Heart left ventricle (tissue), 16 donors: Measurements from ENCODE around the gene MCM5. TPM values are rescaled to one million over a fixed set of nuclear protein-coding genes. Genes with fewer than 3 reads are reported as not detected.
A peak's percentile ranks its signal among the peaks of the same experiment; 100 is the strongest.
"Not testable (repeated sequence)": the region's sequence is repeated elsewhere in the genome, so short reads cannot be mapped to it uniquely, and the experiment has no call there.

Source experiments
- ATAC-seq, 4 donors: fragments of 200-7000 bp; cut with Tn5 transposase; one replicate each; pipeline ENCODE4 v1.9.1; 2020 to 2022; ENCODE audit warnings: moderate library complexity in 4 of 4, mild to moderate bottlenecking in 3 of 4, moderate number of reproducible peaks in 1 of 4
- DNase-seq, 5 donors: peaks; one replicate each; pipeline ENCODE4 v3.0.0-alpha.2; 2020
- H3K27ac ChIP-seq, 12 donors: fragments of 200-600 bp; sonication (generic) in 4 of 12; one replicate each; pipeline versions ENCODE4 v1.5.0 to v1.8.0; 2016 to 2022; ENCODE audit warnings: mild to moderate bottlenecking in 2 of 12
- H3K27me3 ChIP-seq, 9 donors: fragments of 200-600 bp; sonication (generic) in 2 of 9; one replicate each; pipeline versions ENCODE4 v1.5.1 to v1.8.0; 2016 to 2022; ENCODE audit warnings: mild to moderate bottlenecking in 3 of 9
- H3K36me3 ChIP-seq, 9 donors: fragments of 200-600 bp; sonication (generic) in 2 of 9; one replicate each; pipeline versions ENCODE4 v1.5.0 to v1.8.0; 2018 to 2022; ENCODE audit warnings: mild to moderate bottlenecking in 2 of 9
- H3K4me1 ChIP-seq, 12 donors: fragments of 200-600 bp; sonication (generic) in 4 of 12; one replicate each; pipeline versions ENCODE4 v1.5.0 to v1.8.0; 2016 to 2022; ENCODE audit warnings: mild to moderate bottlenecking in 3 of 12
- H3K4me3 ChIP-seq, 12 donors: fragments of 200-600 bp; sonication (generic) in 4 of 12; one replicate each; pipeline versions ENCODE4 v1.5.0 to v1.8.0; 2017 to 2022; ENCODE audit warnings: mild to moderate bottlenecking in 9 of 12, moderate library complexity in 4 of 12
- H3K9me3 ChIP-seq, 12 donors: fragments of 200-600 bp; sonication (generic) in 4 of 12; one replicate each; pipeline versions ENCODE4 v1.5.0 to v1.8.0; 2016 to 2022; ENCODE audit warnings: mild to moderate bottlenecking in 1 of 12
- POLR2A ChIP-seq, 2 donors: fragments of 450-650 bp; IDR thresholded peaks; one replicate each; pipeline ENCODE4 v1.6.1; 2017; ENCODE audit warnings: antibody characterized with exemption in 2 of 2, mild to moderate bottlenecking in 2 of 2, moderate library complexity in 2 of 2
- WGBS, 4 donors: extraction: QIAGEN DNeasy Blood & Tissue Kit in 2 of 4; methylation state at CpG; one replicate each; pipeline versions ENCODE4 v1.1.5 to v1.1.7; 2013 to 2018; 5-methylcytosine and 5-hydroxymethylcytosine counted together
- intact Hi-C, 10 donors: fragments of 100-400 bp; cut with DNase I; formaldehyde crosslinking; loops; one replicate each; pipeline versions ENCODE4 v1.11.1 to v1.14.2; 2022
- polyA plus RNA-seq, 2 donors: library from polyadenylated mRNA; stranded (reverse); fragments of 200-250 nt; gene quantifications; one replicate each; pipeline ENCODE4 v1.2.3, GENCODE V29; 2013
- total RNA-seq, 9 donors: library from RNA; depleted of rRNA in 2 of 9; stranded (reverse); fragments of >200 nt in 2 of 9; fragmentation: NEBNext Ultra II Directional in 3 of 9; extraction: Animal tissue kit (Norgen Biotek cat#: 25700) in 3 of 9; gene quantifications; one replicate each; pipeline versions ENCODE4 v1.1.0 to v1.2.4, GENCODE V29; 2016 to 2023
- TF ChIP-seq, protein P1 (sequence below), 12 donors: fragments of 200-600 bp; sonication (generic) in 4 of 12; IDR thresholded peaks; one replicate each; pipeline versions ENCODE4 v1.5.0 to v1.8.0; 2018 to 2022; ENCODE audit warnings: antibody characterized with exemption in 12 of 12, mild to moderate bottlenecking in 5 of 12
- donor health status: ischemic (EF 13 %, LVEDD 7.1; RV severe dilation, severe dysfunction).
- donor health status: healthy with polysubstance abuse.
- donor health status: DM: no; HTN: yes; CAD: no.
- donor health status: DM: no; HTN: no; CAD: no.
- donor health status: ischemic (EF 25% LVEDD 6.9; RV normal size, moderate dysfunction).
- donor health status: ischemic (EF 25% LVEDD 5.7; RV mildly dilated, moderate dysfunction).
- donor health status: healthy.
- donor health status: DM: yes; HTN: yes; CAD: no.
- donor health status: ischemic (EF 35%, LVEDD 5.7; RV mildly dilated, moderate dysfunction).
- donor health status: nonischemic (EF 11% LVEDD 7.7; RV severe dilation, severe dysfunction).
- donor health status: DM: yes; HTN: yes; CAD: no.
- donor health status: PGD.
- donor health status: ischemic (EF 29% LVEDD 5.4; RV normal size, mild dysfunction).
- donor health status: nonischemic (EF 23%, LVEDD 6.1; RV moderate dilation, normal function).

Gene MCM5
- total and polyA plus RNA-seq, 11 donors, result 5.9 to 30.2 (median 12.3) TPM

DNA sequence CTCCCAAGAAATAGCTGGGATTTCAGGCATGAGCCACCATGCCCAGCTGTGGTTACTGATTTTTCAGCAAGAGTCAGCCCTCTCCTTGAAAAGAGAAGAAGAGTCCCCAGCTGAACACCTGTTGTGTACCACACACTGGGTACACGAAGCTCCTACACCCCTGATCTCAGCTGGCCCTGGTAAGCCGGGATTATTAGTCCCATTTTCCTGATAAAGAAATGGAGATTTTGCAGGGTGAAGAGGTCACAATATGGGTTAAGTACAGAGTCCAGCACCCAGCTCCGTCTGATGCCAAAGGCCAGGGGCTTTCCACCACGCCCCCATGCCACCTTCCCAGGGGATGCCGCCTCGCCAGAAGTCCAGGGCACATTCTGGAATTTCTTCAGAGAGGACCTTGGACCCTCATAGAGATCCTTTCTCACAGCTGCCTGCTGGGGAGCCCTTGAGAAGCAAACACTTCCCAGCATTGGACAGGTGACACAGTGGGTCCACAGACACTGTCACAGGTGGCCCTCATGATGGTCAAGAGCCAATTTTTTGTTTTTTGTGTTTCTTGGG lies 38.9 kb upstream of the MCM5 start:
- H3K9me3 ChIP-seq, result no peaks in the 10 kb centered on the region
- 49 to 85% (median 79%) methylated on average over 6 of the region's 6 CpGs for WGBS, 4 donors
- H3K4me1 ChIP-seq, result peaks cover 0 to 34% (median 0%) of the 10 kb centered on the region in 12 donors
- TF ChIP-seq, protein P1, sequence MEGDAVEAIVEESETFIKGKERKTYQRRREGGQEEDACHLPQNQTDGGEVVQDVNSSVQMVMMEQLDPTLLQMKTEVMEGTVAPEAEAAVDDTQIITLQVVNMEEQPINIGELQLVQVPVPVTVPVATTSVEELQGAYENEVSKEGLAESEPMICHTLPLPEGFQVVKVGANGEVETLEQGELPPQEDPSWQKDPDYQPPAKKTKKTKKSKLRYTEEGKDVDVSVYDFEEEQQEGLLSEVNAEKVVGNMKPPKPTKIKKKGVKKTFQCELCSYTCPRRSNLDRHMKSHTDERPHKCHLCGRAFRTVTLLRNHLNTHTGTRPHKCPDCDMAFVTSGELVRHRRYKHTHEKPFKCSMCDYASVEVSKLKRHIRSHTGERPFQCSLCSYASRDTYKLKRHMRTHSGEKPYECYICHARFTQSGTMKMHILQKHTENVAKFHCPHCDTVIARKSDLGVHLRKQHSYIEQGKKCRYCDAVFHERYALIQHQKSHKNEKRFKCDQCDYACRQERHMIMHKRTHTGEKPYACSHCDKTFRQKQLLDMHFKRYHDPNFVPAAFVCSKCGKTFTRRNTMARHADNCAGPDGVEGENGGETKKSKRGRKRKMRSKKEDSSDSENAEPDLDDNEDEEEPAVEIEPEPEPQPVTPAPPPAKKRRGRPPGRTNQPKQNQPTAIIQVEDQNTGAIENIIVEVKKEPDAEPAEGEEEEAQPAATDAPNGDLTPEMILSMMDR (IDR thresholded peaks at IDR 0.05), result no peak
- no peak for TF ChIP-seq POLR2A (IDR thresholded peaks at IDR 0.05)
- H3K27ac ChIP-seq, result no peak overlapping the region
- no peak for ATAC-seq
- peaks cover 0 to 4% (median 0%) of the 10 kb centered on the region in 9 donors for H3K27me3 ChIP-seq
- DNase-seq, result no peak
- no peaks in the 10 kb centered on the region for H3K36me3 ChIP-seq
- no peak overlapping the region for H3K4me3 ChIP-seq
- intact Hi-C loops, result no loop called here

DNA sequence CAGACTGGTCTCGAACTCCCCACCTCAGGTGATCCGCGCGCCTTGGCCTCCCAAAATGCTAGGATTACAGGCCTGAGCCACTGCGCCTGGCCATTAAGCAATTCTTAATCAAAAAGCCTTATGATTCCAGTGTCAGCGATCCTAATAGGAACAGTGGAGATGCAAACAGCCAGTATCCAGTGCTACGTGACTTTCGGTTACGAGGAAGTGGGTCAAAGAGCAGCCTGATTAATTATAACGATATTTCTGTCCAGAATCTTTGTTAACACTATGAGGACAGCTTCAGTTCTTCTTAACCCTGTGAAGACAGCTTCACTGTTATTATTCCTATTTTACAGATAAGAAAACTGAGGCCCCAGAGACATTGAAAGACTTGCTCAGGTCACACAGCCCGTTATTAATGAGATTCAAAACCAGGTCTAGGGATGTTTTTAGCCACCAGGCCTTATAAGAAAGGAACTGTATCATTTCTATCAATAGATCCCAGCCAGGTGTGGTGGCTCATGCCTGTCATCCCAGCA lies 36.3 kb upstream of the MCM5 start:
- H3K4me1 ChIP-seq, result peaks cover 0 to 39% (median 0%) of the 10 kb centered on the region in 12 donors
- no peak overlapping the region for H3K4me3 ChIP-seq
- H3K27me3 ChIP-seq, result peaks cover 0 to 4% (median 0%) of the 10 kb centered on the region in 9 donors
- no peak for DNase-seq
- 91 to 94% (median 91%) methylated on average over 11 of the region's 11 CpGs for WGBS, 4 donors
- ATAC-seq, result no peak
- H3K9me3 ChIP-seq, result no peaks in the 10 kb centered on the region
- no peaks in the 10 kb centered on the region for H3K36me3 ChIP-seq
- H3K27ac ChIP-seq, result peak overlapping the region in 1 of 12 donors; percentile 58
- TF ChIP-seq, protein P1 (IDR thresholded peaks at IDR 0.05), result no peak
- no peak for TF ChIP-seq POLR2A (IDR thresholded peaks at IDR 0.05)
- intact Hi-C loops, result no loop called here

DNA sequence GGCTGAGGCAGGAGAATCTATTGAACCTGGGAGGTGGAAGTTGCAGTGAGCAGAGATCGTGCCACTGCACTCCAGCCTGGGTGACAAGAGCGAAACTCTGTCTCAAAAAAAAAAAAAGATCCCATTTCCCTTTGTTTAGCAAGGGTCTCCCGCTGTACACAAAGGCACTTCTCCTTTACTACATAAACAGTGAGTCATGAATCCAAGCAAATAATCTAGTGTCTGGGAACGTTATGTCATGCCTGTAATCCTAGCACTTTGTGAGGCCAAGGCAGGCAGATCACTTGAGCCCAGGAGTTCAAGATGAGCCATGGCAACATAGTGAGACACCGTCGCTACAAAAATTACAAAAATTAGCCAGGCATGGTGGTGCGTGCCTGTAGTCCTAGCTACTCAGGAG lies 35.7 kb upstream of the MCM5 start:
- H3K27ac ChIP-seq, result peak overlapping the region in 1 of 12 donors; percentile 58

DNA sequence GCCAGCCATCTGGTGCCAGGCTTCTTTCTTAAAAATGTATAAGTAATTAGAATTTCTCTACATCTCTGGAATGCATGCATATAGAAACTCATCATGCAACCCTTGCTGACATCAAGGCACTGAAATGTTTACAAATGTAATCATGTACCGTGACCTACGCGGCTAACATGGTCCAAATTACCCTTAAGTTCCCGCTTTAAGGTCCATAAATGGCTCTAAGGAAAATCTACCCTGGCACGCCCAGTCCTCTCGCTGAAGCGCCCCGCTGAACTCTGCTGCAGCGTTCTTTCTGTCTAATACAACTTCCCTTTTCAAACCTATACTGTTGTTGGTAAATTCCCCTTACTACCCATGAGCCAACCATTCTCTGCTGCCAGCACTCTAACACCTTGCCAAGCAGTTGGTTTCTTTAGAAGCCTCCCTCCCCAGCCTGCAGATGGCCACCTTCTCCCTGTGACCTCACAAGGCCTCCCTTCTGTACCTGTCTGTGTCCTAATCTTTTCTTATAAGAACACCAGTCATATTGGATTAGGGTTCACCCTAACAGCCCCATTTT lies 32.5 kb upstream of the MCM5 start:
- ATAC-seq (peak in 1 of 4 donors; percentile 20), DNase-seq (peak in 1 of 5 donors; percentile 52)
- H3K4me3 ChIP-seq, result no peak overlapping the region
- WGBS, 4 donors, result 83 to 91% (median 89%) methylated on average over 9 of the region's 9 CpGs
- no peaks in the 10 kb centered on the region for H3K36me3 ChIP-seq
- no peaks in the 10 kb centered on the region for H3K27me3 ChIP-seq
- peaks cover 0 to 61% (median 10%) of the 10 kb centered on the region in 12 donors for H3K4me1 ChIP-seq
- peak overlapping the region in 1 of 12 donors; percentile 60 for H3K27ac ChIP-seq
- intact Hi-C loops, result no loop called here
- no peaks in the 10 kb centered on the region for H3K9me3 ChIP-seq
- TF ChIP-seq, protein P1 (IDR thresholded peaks at IDR 0.05), result no peak
- no peak for TF ChIP-seq POLR2A (IDR thresholded peaks at IDR 0.05)

More for the DNA sequence above, 35.7 kb upstream of the MCM5 start:
- ATAC-seq, result peak in 2 of 4 donors; percentile 12 to 41
- DNase-seq, H3K9me3 ChIP-seq, H3K36me3 ChIP-seq, H3K27me3 ChIP-seq, intact Hi-C loops, H3K4me3 ChIP-seq: not testable (repeated sequence)
- 80 to 88% (median 85%) methylated on average over 7 of the region's 7 CpGs for WGBS, 4 donors
- H3K4me1 ChIP-seq, result peaks cover 0 to 40% (median 0%) of the 10 kb centered on the region in 12 donors
